Liver (tissue), 3 donors: ENCODE measurements around the gene HOXB9.

Experiments used
- GABPA ChIP-seq, 2 donors: IDR thresholded peaks in 1 of 2; conservative IDR thresholded peaks in 1 of 2; 2 replicates each; pipeline ENCODE4 v1.6.1; 2016; ENCODE audit warnings: antibody characterized with exemption in 2 of 2, mild to moderate bottlenecking in 1 of 2, moderate library complexity in 1 of 2
- RAD21 ChIP-seq, 2 donors: IDR thresholded peaks; 2 replicates each; pipeline ENCODE4 v1.6.1; 2016; ENCODE audit warnings: antibody characterized with exemption in 2 of 2, mild to moderate bottlenecking in 2 of 2
- RXRA ChIP-seq, 2 donors: IDR thresholded peaks; 2 replicates each; pipeline ENCODE4 v1.6.1; 2017 to 2018; ENCODE audit warnings: antibody characterized with exemption in 2 of 2, mild to moderate bottlenecking in 1 of 2
- SP1 ChIP-seq: IDR thresholded peaks from 2 replicates; pipeline ENCODE4 v1.6.1; 2018; ENCODE audit warnings: antibody characterized with exemption, mild to moderate bottlenecking
- TF ChIP-seq, protein P1 (sequence below): fragments of 150-350 bp; IDR thresholded peaks from 2 replicates; pipeline ENCODE4 v1.5.1; 2017; ENCODE audit warnings: improper control_type of control experiment, low read depth, low read length; ENCODE audit not compliant: missing input control
- TF ChIP-seq, protein P2 (sequence below): IDR thresholded peaks from 2 replicates; pipeline ENCODE4 v1.6.1; 2016; ENCODE audit warnings: antibody characterized with exemption
- donor health status: healthy.
- donor health status: healthy.

GRCh38 chr17:48582750-48583069 lies 43.4 kb downstream of the HOXB9 start:
- TF ChIP-seq, protein P1, sequence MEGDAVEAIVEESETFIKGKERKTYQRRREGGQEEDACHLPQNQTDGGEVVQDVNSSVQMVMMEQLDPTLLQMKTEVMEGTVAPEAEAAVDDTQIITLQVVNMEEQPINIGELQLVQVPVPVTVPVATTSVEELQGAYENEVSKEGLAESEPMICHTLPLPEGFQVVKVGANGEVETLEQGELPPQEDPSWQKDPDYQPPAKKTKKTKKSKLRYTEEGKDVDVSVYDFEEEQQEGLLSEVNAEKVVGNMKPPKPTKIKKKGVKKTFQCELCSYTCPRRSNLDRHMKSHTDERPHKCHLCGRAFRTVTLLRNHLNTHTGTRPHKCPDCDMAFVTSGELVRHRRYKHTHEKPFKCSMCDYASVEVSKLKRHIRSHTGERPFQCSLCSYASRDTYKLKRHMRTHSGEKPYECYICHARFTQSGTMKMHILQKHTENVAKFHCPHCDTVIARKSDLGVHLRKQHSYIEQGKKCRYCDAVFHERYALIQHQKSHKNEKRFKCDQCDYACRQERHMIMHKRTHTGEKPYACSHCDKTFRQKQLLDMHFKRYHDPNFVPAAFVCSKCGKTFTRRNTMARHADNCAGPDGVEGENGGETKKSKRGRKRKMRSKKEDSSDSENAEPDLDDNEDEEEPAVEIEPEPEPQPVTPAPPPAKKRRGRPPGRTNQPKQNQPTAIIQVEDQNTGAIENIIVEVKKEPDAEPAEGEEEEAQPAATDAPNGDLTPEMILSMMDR = no peak
- TF ChIP-seq SP1 = peak; percentile 2
- TF ChIP-seq GABPA (IDR thresholded peaks at IDR 0.05 in 1 of 2, conservative IDR thresholded peaks at IDR 0.05 in 1 of 2) = no peak
- TF ChIP-seq, protein P2, sequence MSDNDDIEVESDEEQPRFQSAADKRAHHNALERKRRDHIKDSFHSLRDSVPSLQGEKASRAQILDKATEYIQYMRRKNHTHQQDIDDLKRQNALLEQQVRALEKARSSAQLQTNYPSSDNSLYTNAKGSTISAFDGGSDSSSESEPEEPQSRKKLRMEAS = no peak
- no peak for TF ChIP-seq RAD21 (IDR thresholded peaks at IDR 0.05)
- peak in 1 of 2 donors; percentile 4 for TF ChIP-seq RXRA (IDR thresholded peaks at IDR 0.05)
